CD4-positive, alpha-beta T cell (primary cell): ENCODE results near the gene COQ10A. TPM values are rescaled to one million over a fixed set of nuclear protein-coding genes. Genes with fewer than 3 reads are reported as not detected.

Source experiments
- ATAC-seq: fragments of 200-7000 bp; cut with Tn5 transposase; one replicate; pipeline ENCODE4 v1.10.0; 2022; ENCODE audit warnings: mild to moderate bottlenecking; ENCODE audit not compliant: poor library complexity
- CTCF ChIA-PET: fragments of 350-600 bp; sonication (Branson Sonifier 250); formaldehyde crosslinking; loops from one replicate; lab custom pipeline; 2021; ENCODE audit warnings: antibody characterized with exemption, inconsistent platforms; lab: Charles Lee
- POLR2A ChIA-PET: fragments of 350-600 bp; sonication (Branson Sonifier 250); formaldehyde crosslinking; loops from one replicate; lab custom pipeline; 2021; ENCODE audit warnings: antibody characterized with exemption, inconsistent platforms; lab: Charles Lee
- DNase-seq, 14 experiments: peaks; one replicate each; pipeline ENCODE4 v3.0.0-alpha.2; 2013 to 2020; ENCODE audit warnings: mixed read lengths in 2 of 14
- H3K27ac ChIP-seq, 2 donors: one replicate each; pipeline versions ENCODE4 v1.5.1 to v1.7.0; 2013; ENCODE audit warnings: low read length in 2 of 2, low read depth in 1 of 2, mild to moderate bottlenecking in 1 of 2
- H3K27me3 ChIP-seq, 2 experiments: 1 replicate in 1 of 2; 2 replicates in 1 of 2; pipeline versions ENCODE4 v1.6.1 to v1.7.0; 2013; ENCODE audit warnings: low read length in 2 of 2, control low read depth in 1 of 2, mild to moderate bottlenecking in 1 of 2, moderate library complexity in 1 of 2; ENCODE audit not compliant: insufficient read depth in 2 of 2, control insufficient read depth in 1 of 2
- H3K36me3 ChIP-seq: one replicate; pipeline ENCODE4 v1.6.1; 2013; ENCODE audit warnings: low read length, control low read depth; ENCODE audit not compliant: insufficient read depth
- H3K4me1 ChIP-seq: one replicate; pipeline ENCODE4 v1.6.1; 2013; ENCODE audit warnings: low read length, control low read depth; ENCODE audit not compliant: insufficient read depth
- H3K4me3 ChIP-seq: one replicate; pipeline ENCODE4 v1.5.1; 2013; ENCODE audit warnings: mild to moderate bottlenecking, low read length, moderate library complexity
- H3K9me3 ChIP-seq, 2 experiments: 1 replicate in 1 of 2; 2 replicates in 1 of 2; pipeline versions ENCODE4 v1.6.1 to v1.7.0; 2013; ENCODE audit warnings: low read length in 2 of 2, mild to moderate bottlenecking in 2 of 2, control low read depth in 1 of 2, moderate library complexity in 1 of 2; ENCODE audit not compliant: control insufficient read depth in 1 of 2, insufficient read depth in 1 of 2
- H3K27ac Mint-ChIP-seq: one replicate; pipeline ENCODE4 v1.8.0; 2020; ENCODE audit warnings: mixed read lengths
- H3K27me3 Mint-ChIP-seq: one replicate; pipeline ENCODE4 v1.8.0; 2021; ENCODE audit warnings: mixed read lengths
- H3K36me3 Mint-ChIP-seq: one replicate; pipeline ENCODE4 v1.8.0; 2021; ENCODE audit warnings: low read depth, mixed read lengths
- H3K4me1 Mint-ChIP-seq: one replicate; pipeline ENCODE4 v1.8.0; 2021; ENCODE audit warnings: low read depth, mixed read lengths
- H3K4me3 Mint-ChIP-seq: one replicate; pipeline ENCODE4 v1.8.0; 2020; ENCODE audit warnings: mild to moderate bottlenecking, mixed read lengths
- H3K9me3 Mint-ChIP-seq: one replicate; pipeline ENCODE4 v1.8.0; 2020; ENCODE audit warnings: mixed read lengths
- intact Hi-C, 2 experiments: fragments of 100-400 bp; cut with DNase I in 1 of 2; cut with micrococcal nuclease in 1 of 2; formaldehyde crosslinking; loops; one replicate each; pipeline versions ENCODE4 v1.15.1 to v1.9.0; 2023 to 2025; cut with DNase I, micrococcal nuclease
- total RNA-seq, 174 experiments: library from RNA in 2 of 174; stranded (reverse) in 2 of 174; gene quantifications; one replicate each; pipeline ENCODE4 v1.2.3 and lab custom pipeline; 2021 to 2026
- TF ChIP-seq, protein P1 (sequence below): fragments of 200-600 bp; IDR thresholded peaks from one replicate; pipeline ENCODE4 v1.8.0; 2022; ENCODE audit warnings: antibody characterized with exemption, mild to moderate bottlenecking

COQ10A gene
- total RNA-seq, 2 experiments from 2014 or later = 27.6 to 29.2 TPM

GRCh38 chr12:56229082-56229481 lies 37.7 kb upstream of the COQ10A start:
- Mint-ChIP-seq H3K4me3 (no peak overlapping the region), H3K27me3 (no peaks in the 10 kb centered on the region), H3K27ac (no peak overlapping the region), H3K4me1 (peaks cover 13% of the 10 kb centered on the region), H3K9me3 (no peaks in the 10 kb centered on the region), H3K36me3 (no peaks in the 10 kb centered on the region)
- Histone ChIP-seq H3K4me3 (no peak overlapping the region), H3K27me3 (no peaks in the 10 kb centered on the region), H3K27ac (no peak overlapping the region), H3K36me3 (peaks cover 3% of the 10 kb centered on the region), H3K4me1 (peaks cover 14% of the 10 kb centered on the region), H3K9me3 (no peaks in the 10 kb centered on the region)
- CTCF ChIA-PET = no interaction called here
- intact Hi-C loops = loop anchor here in 1 of 2 experiments (10.0 kb wide), 1 partner anchor 184 kb away; the partner anchor contains the start of gene RPS26
- ATAC-seq = no peak
- TF ChIP-seq, protein P1, sequence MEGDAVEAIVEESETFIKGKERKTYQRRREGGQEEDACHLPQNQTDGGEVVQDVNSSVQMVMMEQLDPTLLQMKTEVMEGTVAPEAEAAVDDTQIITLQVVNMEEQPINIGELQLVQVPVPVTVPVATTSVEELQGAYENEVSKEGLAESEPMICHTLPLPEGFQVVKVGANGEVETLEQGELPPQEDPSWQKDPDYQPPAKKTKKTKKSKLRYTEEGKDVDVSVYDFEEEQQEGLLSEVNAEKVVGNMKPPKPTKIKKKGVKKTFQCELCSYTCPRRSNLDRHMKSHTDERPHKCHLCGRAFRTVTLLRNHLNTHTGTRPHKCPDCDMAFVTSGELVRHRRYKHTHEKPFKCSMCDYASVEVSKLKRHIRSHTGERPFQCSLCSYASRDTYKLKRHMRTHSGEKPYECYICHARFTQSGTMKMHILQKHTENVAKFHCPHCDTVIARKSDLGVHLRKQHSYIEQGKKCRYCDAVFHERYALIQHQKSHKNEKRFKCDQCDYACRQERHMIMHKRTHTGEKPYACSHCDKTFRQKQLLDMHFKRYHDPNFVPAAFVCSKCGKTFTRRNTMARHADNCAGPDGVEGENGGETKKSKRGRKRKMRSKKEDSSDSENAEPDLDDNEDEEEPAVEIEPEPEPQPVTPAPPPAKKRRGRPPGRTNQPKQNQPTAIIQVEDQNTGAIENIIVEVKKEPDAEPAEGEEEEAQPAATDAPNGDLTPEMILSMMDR = no peak
- POLR2A ChIA-PET = no interaction called here
- no peak for DNase-seq

DNA sequence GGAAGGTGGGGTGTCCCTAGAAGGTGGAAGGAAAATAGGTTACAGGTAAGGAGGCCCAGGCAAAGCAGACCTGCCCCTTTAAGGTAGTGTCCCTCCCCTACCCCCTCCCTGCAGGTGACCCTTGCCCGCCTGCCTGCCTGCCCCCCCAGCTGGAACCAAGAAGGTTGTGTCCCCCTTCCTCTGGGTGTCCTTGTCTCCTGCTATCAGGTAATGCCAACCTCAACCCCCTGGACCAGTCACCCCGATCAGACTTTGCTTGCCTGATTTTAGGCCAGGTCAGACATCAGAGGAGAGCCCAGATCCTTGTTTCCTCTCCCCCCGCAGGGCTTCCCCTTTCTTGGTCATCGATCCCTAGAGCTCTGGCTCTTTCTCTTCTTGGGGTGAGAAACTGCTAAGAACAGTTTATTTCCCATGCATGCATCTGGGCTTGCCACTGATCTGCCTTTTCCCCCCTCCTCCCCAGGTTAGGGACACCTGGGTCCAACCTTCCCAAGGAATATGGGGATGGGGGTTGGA lies 36.8 kb upstream of the COQ10A start, which contains the start of gene SLC39A5:
SLC39A5 (plus strand) TSS at position 136 of the 516 bp plus-strand sequence. CDS start 1,224 bp downstream, outside the sequence.
- intact Hi-C loops = loop anchor here in 1 of 2 experiments (10.0 kb wide), 1 partner anchor 185 kb away; the partner anchor contains the start of gene RPS26
- ChIA-PET POLR2A (no interaction called here), CTCF (no interaction called here)
- Mint-ChIP-seq H3K4me3 (no peak within 1 kb of the TSS), H3K4me1 (peaks cover 7% of the 10 kb centered on the region), H3K36me3 (no peaks in the 10 kb centered on the region), H3K27me3 (no peaks in the 10 kb centered on the region), H3K27ac (no peak within 1 kb of the TSS), H3K9me3 (no peaks in the 10 kb centered on the region)
- Histone ChIP-seq H3K9me3 (no peaks in the 10 kb centered on the region), H3K36me3 (peaks cover 3% of the 10 kb centered on the region), H3K4me3 (no peak within 1 kb of the TSS), H3K27ac (no peak within 1 kb of the TSS), H3K27me3 (no peaks in the 10 kb centered on the region), H3K4me1 (peaks cover 6% of the 10 kb centered on the region)
- no peak for DNase-seq
- no peak for ATAC-seq
- TF ChIP-seq, protein P1 = no peak

DNA sequence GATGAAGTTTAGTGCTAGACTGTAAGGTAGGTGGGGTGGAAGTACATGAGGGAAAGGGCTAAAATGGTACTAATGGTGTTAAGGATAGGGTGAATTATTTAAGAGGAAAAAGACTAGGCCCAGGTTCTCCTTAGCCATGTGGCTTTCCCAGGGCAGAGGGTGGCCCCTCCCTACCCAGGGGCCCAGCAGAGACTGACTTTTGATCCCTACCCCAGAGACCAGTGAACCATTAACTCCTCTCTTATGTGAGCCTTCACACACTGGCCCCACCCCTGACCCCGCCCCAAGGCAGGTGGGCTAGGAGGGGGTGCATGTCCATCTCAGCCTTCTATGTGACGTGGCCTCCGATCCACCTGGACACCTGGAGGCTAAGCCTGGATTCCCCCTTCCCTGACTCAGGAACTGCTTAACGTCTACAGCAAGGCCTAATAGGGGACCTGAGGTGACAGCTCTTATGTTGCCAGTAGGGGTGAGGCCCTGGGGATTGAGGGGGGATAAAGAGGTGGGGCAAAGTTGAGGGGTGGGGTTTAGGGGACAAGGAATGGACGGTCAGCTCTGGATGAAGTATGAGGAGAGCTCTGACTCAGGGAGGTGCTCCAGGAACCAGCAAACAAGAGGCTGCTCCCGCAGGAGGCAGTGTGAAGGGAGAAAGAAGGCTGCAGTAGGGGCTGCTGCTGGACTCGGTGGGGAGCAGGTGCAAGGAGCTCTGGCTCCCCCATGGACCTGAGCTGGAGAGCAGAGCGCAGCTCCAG lies 36.1 kb upstream of the COQ10A start:
- TF ChIP-seq, protein P1 = no peak
- Mint-ChIP-seq H3K4me1 (peaks cover under 1% of the 10 kb centered on the region), H3K9me3 (no peaks in the 10 kb centered on the region), H3K27me3 (no peaks in the 10 kb centered on the region), H3K27ac (no peak overlapping the region), H3K4me3 (no peak overlapping the region), H3K36me3 (no peaks in the 10 kb centered on the region)
- no peaks in the 10 kb centered on the region for H3K27me3 ChIP-seq
- no peak for ATAC-seq
- no peak for DNase-seq
- H3K4me3 ChIP-seq = no peak overlapping the region
- ChIA-PET POLR2A (no interaction called here), CTCF (no interaction called here)
- no peak overlapping the region for H3K27ac ChIP-seq
- H3K36me3 ChIP-seq = peaks cover 3% of the 10 kb centered on the region
- no peaks in the 10 kb centered on the region for H3K4me1 ChIP-seq
- intact Hi-C loops = no loop called here
- H3K9me3 ChIP-seq = no peaks in the 10 kb centered on the region
